Inflammatory macrophage treated with lipopolysaccharide for 1 hour (primary cell): ENCODE results near the gene BPIFB2.
A peak's percentile ranks its signal among the peaks of the same experiment; 100 is the strongest.

Experiments used
- DNase-seq, 2 donors: peaks; one replicate each; pipeline ENCODE4 v3.0.0-alpha.2; 2020 to 2022

BPIFB2 gene

DNA sequence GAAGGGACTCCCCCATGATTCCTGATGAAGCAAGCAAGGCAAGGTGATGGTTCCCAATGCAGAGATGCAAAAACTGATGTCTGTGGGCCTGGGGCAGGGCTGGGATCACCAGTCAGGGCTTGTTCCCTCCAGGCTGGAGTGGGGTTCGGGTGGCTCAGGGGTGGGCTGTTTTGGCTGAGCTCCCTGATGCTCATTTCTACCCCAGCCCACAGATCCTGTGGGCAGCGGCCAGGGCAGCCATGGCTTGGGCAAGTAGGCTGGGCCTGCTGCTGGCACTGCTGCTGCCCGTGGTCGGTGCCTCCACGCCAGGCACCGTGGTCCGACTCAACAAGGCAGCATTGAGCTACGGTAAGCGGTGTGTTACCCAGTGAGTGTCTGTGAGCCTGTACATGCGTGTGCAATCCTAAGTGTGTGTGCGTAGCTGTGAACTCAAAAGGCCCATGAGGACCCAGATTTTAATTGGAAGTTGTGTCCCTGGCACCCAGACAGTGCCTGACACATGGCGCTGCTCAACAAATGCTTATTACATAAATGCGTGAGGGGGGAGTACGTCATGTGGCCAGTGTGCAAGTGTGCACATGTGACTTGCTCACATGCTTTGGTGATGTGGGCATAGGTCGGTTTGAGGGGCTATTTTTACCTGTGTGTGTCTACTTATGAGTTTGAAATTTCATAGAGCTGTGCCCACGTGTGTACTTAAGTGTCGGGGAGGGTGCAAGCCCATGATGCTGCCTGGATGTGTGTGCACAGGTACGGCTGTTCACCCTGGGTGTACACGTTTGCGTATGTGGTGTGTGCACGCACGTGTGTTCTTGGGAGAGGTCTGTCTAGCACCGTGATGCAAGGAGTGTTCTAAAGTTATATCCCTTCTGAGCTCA lies 1.1 kb downstream of the BPIFB2 start:
- DNase-seq = no peak

DNA sequence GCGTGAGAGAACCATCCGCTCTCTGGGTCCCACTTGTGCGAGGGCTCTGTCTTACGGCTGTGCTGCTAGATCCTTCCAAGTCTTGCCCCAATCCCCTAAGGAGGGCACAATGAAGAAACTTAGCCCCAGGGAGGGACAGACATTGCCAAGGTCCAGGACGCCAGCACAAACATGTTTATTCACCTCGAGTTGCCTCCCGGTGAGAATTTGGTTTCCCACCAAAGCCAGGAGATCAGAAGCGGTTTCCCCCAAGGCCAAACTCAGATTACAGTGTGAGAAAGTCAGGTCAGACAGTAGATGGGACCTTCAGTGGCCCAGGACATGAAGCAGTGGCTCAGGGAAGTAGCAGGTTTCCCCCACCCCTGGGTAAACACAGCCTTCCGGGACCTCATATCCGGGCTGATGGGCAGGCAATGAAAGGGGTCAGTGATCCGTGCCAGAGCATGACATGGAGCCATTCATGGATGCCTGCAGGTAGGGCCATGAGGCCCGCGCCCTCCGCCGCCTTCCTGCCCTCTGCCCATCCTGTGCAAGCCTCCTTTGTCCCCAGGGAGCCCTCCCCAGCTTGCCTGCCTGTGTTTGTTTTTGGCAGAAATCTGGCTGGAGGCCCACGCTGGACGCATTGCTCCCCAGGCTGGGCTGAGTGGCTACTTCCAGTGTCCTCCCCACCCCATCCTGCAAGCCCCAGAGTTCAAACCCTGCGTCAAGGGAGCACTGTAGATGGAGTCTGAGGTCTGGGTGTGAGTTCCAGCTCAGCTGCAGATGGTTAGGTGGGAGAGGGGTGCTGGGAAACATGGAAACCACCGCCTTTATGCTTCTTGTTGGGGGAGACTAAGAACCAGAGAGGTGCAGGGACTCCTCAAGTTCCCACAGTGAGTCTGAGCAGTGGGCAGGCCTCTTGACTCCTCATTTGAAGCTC lies 2.0 kb downstream of the BPIFB2 start:
- DNase-seq = no peak

DNA sequence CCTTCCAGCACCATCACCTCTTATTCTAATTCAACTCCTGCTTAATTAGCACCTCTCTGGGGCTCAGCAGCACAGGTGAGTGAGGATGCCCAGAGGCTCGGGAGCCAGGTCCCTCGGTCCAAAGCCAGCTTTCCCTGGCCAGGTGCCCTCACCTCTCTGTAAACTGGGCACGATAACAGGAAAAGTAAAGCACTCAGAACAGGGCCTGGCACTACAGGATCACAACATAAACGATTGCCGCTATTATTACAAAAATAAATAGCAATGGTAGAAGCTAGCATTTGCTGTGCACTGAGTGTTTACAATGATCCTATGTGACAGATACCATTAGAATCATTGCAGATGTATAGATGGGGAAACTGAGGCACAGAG lies 2.6 kb downstream of the BPIFB2 start:
- no peak for DNase-seq

DNA sequence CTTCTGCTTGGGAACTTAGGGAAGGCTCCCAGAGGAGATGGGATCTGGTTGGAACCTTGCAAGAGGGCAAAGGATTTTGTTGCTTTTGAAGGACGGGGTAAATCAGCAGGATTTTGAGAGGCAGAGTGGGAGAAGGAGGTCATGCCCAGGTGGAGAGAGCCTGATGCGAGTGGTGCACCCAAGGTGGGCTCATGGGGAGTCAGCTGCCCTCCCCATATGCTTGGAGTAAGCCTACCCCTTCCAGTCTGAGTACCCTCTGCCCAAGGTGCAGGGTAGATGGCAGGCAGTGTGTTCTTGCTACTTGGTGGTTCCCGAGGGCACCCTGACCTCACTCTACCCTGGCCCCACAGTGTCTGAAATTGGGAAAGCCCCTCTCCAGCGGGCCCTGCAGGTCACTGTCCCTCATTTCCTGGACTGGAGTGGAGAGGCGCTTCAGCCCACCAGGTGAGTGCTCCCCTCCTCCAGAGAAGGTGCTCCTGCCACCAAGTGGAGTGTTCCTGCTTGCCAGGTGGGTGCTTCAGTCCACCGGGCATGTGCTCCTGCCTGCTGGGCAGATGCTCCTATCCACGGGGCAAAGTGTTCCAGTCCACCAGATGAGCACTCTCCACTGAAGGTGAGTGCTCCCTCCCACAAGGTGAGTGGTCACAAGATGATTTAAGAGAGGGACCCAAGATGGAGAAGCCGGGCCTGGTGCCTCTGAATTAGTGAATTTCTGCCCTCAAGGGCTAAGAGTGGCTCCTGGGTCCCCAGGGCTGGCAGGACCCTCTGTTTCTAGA lies 3.4 kb downstream of the BPIFB2 start:
- no peak for DNase-seq

DNA sequence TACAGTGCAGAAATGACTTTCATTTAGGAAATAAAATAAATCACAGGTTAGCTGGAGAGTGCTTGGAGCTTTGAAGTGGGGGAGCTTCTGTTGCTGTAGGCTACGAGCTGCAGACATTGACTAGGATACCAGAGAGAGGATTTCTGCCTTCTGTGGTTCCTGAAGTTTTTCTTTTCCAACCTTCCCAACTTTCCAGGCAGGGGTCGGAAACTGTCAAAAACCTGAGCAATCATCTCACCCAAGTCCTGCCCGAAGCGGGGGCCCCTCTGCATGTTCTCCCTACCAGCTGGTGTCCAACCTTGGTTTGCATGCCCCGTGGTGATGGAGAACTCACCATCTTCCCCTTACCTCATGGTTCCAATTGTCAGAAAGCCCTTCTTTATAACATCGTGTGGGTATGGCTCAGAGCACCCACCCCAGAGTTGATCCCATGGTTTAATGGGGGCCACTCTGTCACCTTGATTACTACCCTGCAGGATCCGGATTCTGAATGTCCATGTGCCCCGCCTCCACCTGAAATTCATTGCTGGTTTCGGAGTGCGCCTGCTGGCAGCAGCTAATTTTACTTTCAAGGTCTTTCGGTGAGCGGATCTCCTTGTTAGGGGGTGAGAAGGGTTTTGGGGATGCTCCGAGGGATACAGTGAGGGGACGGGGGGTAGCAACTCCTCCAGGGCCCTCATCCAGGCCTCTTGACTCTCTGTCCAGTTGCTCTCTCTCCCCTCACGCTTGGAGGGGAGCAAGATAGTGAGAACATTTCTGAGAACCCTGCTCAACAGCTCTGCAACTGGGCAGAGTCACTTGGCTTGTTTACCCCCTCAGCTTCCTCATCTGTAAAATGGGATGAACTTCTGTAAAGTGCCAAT lies 5.1 kb downstream of the BPIFB2 start:
- DNase-seq = no peak

DNA sequence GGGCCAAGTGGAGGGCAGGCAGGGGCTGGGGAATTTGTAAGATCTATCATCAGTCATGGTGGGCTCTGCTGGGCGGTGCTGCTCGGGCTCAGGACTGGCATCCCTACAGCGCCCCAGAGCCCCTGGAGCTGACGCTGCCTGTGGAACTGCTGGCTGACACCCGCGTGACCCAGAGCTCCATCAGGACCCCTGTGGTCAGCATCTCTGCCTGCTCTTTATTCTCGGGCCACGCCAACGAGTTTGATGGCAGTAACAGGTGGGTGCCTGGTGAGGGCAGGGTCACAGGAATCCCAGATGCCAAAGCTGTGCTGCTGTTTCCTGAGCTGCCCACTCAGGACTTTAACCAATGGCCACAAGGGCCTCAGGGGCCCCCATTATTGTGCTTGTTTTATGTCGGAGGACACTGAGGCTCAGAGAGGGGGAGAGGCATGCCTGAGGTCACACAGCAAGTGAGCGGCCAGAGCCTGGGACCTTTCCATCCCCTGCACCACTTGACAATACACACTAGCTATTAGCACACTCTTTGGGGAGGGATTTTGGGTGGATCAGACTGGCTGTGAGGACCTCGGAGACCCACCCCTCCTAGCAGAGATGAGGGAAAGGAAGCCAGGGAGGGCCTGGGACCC lies 6.3 kb downstream of the BPIFB2 start:
- no peak for DNase-seq

DNA sequence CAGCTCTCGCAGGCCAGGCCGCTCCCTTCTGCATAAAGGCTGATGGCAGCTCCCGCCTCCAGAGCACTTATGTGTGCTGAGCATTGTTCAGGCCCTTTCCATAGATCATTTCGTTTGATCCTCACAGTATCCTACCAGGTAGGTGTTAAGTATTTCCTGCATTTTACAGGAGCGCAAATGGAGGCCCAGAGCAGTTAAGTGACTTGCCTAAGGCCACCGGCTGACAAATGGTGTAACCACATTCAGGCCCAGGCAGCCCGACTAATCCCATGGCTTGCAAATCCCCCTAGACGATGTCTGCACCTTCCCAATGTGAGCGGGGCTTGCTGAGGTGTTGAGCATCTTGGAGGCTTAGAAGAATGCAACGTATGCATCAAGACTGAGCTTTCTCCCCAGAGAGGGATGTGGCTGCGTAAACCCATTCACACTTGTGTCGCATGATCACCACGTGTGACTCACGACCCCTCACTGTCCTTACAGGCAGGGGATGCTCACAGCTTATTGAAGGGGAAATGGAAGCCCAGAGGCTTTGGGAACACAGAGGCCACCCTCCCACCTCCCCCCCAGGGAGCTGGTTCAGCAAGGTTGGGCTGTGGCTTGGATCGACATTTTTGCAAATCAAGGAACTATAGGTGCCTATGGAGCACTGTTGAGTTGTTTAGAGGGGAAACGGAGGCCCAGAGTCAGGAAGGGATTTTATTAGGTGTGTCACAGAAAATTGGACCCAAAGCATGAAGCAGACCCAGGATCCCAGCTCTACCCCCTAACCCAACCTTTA lies 7.0 kb downstream of the BPIFB2 start:
- no peak for DNase-seq

DNA sequence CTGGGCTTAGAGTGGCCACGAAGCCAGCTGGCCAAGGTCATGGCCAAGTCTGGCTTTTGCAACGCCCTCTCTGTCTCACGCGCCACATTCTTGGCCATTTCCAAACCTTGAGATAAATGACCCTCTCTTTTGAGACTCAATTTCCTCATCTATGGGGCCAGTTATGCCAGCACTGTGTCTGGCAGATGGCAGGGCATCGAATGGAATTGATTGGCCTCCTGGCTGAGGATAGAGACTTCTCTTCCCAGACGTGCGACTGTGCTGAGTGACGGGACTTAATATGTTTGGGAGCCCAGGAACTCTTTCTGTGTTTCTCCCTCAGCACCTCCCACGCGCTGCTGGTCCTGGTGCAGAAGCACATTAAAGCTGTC lies 7.6 kb downstream of the BPIFB2 start:
- no peak for DNase-seq

DNA sequence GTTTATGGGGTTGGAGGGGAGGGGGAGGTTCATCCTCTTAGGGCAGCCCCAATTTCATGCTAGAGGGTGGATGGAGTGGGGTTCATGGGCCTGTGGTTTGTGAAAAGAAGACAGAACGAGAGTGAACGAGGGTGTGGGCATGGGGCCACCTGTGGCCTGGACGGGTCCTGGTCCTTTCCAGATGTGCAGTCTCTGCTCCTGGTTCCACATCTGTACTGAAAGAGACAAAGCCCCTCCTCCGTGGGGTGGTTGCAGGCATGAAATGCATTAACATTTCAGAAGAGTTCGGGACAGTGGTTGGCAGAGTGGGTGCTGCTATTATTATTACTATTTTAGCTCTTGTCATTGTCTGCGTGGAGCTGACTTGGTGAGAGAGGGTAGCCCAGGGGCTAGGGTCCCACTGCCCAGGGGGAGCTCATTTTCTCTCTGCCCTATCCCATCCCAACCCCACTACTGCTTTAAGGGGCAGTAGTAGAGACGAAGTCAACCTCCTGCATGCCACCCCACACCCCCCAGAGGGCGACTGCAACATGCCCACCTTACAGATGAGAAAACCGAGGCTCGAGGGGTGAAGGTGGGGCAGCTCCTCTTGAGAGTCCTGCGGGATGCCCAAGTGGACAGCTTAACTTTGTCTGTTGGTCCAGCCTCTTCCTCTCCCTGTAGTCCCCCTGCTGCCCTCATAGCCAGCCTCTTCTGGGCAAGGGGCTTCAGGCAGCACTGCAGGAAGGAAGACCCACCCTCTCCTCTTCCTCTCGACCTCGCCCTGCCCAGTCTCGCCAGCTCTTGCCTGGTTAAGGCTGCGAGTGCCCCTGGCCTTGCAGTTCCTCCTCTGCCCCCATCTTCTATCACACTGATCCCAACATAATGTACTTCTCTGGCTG lies 8.4 kb downstream of the BPIFB2 start:
- no peak for DNase-seq

DNA sequence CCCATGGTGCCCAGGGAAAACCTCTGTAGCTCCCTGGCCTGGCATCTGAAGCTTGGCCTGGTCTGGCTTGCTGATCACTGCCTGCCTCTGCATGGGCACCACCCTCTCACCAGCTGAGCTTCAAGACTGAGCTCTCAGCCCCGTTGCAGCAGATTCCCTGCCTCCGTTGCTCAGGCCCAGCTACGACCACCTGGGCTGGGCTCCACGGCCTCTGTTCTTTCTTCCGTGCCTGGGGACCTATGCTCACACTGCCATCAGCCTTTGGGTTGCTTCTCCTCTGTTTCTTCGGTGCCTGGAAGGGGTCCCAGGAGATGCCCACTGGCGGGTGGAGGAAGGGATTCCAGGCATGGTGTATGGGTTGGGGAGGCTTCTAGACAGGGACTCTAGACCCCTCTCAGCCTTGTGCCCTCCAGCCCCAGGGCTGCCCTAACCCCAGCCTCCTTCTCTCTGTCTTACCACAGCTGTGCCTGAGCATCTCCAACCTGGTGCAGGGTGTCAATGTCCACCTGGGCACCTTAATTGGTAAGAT lies 9.1 kb downstream of the BPIFB2 start:
- no peak for DNase-seq

DNA sequence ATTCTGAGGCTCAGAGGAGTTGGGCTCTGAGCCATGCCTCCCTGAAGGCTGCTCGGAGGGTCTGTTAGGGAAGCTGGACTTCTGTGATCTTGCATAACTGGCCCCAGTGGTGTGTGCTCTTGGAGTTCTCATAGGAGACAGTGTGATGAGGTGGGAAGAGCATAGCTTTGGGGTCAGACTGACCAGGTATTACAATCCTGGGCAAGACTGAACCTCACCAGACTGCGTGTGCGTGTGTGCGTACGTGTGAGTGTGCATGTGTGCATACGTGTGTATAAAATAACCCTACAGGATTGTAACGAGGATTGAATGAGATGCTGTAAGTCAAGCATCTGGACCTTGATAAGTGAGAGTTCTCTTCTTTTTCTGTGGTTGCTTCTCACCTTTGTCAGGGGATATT lies 10.0 kb downstream of the BPIFB2 start:
- DNase-seq = no peak

DNA sequence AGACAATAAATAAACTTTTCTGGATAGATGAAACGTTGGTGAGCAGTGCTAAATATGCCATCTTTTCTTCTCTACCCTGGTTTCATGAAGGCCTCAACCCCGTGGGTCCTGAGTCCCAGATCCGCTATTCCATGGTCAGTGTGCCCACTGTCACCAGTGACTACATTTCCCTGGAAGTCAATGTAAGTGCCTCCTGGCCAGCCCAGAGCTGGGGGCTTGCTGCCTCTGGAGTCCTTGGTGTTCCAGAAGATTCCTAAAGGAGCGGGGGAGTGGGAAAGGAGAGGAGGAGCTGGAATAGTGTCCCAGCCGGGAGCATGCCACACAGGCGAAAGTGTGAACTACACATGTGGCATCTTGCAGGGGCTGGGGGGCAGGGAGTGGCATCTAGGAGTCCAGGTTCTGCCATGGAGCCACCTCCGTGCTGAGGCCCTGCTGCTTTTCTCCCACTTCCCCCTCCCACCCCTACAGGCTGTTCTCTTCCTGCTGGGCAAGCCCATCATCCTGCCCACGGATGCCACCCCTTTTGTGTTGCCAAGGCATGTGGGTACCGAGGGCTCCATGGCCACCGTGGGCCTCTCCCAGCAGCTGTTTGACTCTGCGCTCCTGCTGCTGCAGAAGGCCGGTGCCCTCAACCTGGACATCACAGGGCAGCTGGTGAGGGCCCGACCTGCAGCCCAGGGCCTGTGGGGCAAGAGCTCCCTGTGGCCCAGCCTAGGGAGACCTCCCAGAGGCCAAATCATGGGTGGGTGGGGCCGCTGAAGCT lies 10.8 kb downstream of the BPIFB2 start:
- DNase-seq = no peak

DNA sequence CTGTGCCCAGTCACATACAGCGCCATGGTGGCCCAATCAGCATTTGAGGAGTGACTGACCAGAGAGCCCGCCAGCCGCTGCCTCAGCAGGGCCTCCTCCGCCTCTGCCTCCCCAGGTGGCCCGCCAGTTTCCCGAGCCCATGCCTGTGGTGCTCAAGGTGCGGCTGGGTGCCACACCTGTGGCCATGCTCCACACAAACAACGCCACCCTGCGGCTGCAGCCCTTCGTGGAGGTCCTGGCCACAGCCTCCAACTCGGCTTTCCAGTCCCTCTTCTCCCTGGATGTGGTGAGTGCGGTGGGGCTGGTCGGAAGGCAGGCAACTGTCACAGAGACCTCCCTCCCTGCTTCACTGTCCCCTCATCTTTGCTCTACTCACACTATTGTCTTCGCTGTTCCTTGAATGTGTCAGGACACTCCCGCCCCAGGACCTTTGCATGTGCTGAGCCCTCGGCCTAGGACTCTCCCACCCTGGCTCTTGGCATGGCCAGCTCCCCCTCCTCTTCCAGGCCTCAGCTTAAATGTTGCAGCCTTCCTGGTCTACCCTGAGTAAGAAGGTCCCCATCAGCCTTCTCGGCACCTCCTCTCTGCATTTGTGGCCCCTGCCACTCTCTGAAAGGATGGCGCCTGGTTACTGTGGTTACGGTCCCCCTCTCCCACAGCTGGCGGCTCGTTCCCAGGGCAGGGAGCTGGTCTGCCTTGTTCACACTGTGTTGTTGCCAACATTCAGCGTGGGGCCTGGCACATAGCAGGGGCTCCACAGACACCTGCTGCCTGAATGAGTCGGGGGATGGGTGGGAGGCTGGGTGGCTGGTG lies 12.2 kb downstream of the BPIFB2 start:
- no peak for DNase-seq

DNA sequence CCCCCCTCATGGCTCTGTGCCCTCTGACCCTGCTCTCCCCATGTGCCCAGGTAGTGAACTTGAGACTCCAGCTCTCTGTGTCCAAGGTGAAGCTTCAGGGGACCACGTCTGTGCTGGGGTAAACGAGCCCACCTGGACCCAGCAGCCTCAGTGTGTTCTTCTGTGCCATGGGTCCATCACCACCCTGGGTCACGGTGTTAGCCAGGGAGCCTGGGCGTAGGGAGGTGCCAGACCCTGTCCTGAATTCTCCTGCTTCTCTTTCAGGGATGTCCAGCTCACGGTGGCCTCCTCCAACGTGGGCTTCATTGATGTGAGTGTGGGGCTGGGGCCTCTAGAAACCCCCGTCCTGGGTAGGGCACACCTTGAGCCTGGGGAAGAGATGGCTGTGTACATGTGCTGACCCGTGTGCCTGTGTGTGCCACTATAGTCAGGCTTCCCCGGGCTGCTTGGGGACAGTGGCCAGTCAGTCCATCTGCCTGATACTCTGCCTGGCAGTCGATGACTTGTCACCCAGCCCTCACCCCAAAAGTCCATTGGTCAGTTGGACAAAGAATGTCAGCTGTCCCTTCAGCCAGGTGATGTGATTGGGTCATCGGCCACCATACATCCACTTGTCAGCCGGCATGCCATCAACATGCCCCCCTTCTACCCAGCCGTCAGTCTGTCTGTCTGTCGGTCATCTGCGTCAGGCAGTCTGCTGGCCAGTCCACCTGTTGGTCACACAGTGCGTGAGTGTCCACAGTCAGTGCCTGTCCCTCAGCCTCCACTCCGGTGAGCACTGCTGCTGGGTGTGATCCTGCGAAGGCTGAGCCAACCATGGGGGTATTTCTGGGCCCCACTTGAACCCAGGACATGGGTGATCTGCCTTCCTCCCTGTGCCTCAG lies 13.0 kb downstream of the BPIFB2 start:
- DNase-seq = no peak

DNA sequence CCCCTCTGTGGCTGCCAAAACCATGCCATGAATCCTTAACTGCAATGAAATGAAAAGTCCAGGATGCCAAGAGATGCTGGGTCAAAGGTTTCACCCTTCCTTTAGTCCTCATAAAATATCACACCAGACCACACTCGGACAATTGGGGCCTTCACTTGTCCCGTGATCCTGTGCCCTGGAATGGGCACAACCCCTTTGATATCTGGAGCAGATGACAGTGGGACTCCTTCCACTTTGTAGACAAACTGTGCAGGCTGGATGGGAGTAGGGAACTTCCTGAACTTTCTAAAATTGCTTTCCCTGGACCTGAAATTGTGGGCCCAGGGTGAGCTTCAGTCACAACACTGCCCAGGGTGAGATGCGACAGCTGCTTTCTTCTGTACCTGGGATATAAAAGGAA lies 14.4 kb downstream of the BPIFB2 start:
- no peak for DNase-seq

DNA sequence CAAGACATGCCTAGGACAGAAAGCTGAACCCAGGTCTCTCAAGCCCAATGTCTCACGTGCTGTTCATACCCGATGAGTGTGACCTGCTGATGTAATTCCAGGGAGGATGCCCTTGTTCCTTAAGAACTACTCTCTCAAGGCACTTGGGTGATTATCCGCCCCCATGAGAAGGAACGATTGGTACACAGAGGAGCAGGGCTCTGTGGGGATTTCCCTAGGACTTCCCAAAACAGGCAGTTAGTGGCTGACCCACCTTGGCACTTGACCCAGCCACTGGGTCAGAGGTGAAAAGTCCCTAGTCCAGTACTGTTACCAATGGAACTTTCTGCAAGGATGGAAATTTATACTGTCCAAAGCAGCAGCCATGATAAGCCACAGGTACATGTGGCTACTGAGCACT lies 14.8 kb downstream of the BPIFB2 start:
- DNase-seq = peak; percentile 67 to 93
